Muscle layer of duodenum (tissue), 2 donors: ENCODE data around the gene MRPL37.
"Not testable (repeated sequence)": the region's sequence is repeated elsewhere in the genome, so short reads cannot be mapped to it uniquely, and the experiment has no call there.

Experiments used
- H3K27ac ChIP-seq: one replicate; pipeline ENCODE4 v1.7.0; 2013; ENCODE audit warnings: mild to moderate bottlenecking, low read length
- H3K27me3 ChIP-seq: one replicate; pipeline ENCODE4 v1.7.0; 2013; ENCODE audit warnings: low read depth, mild to moderate bottlenecking, control low read depth, low read length
- H3K36me3 ChIP-seq, 2 donors: one replicate each; pipeline ENCODE4 v1.7.0; 2013; ENCODE audit warnings: low read length in 2 of 2, control low read depth in 1 of 2, mild to moderate bottlenecking in 1 of 2; ENCODE audit not compliant: insufficient read depth in 2 of 2, control insufficient read depth in 1 of 2
- H3K4me1 ChIP-seq, 2 donors: one replicate each; pipeline ENCODE4 v1.7.0; 2013; ENCODE audit warnings: low read length in 2 of 2, mild to moderate bottlenecking in 2 of 2, control low read depth in 1 of 2, moderate library complexity in 1 of 2; ENCODE audit not compliant: insufficient read depth in 2 of 2, control insufficient read depth in 1 of 2
- H3K4me3 ChIP-seq, 2 donors: one replicate each; pipeline ENCODE4 v1.7.0; 2013; ENCODE audit warnings: low read length in 2 of 2, low read depth in 1 of 2, mild to moderate bottlenecking in 1 of 2
- H3K9me3 ChIP-seq, 2 donors: one replicate each; pipeline ENCODE4 v1.7.0; 2013; ENCODE audit warnings: low read length in 2 of 2, control low read depth in 1 of 2, mild to moderate bottlenecking in 1 of 2; ENCODE audit not compliant: control insufficient read depth in 1 of 2
- donor health status: healthy.

MRPL37 gene

GRCh38 chr1:54191525-54191924, 8.4 kb upstream of the MRPL37 start:
- Histone ChIP-seq H3K27ac (no peak overlapping the region), H3K27me3 (no peaks in the 10 kb centered on the region), H3K4me3 (no peak overlapping the region), H3K4me1 (no peaks in the 10 kb centered on the region), H3K36me3 (peaks cover 36 to 58% of the 10 kb centered on the region in 2 donors), H3K9me3 (no peaks in the 10 kb centered on the region)

- no peaks in the 10 kb centered on the region for H3K27me3 ChIP-seq
- peaks cover 31 to 46% of the 10 kb centered on the region in 2 donors for H3K36me3 ChIP-seq
- H3K27ac ChIP-seq, result no peak overlapping the region
- H3K4me1 ChIP-seq, result no peaks in the 10 kb centered on the region
- no peaks in the 10 kb centered on the region for H3K9me3 ChIP-seq
- no peak overlapping the region for H3K4me3 ChIP-seq
Measured at GRCh38 chr1:54193453-54193852, 6.5 kb upstream of the MRPL37 start.

- Histone ChIP-seq H3K9me3 (no peaks in the 10 kb centered on the region), H3K36me3 (peaks cover 11 to 21% of the 10 kb centered on the region in 2 donors), H3K27ac (peak overlapping the region; percentile 35), H3K27me3 (no peaks in the 10 kb centered on the region), H3K4me3 (peak overlapping the region; percentile 97 to 99), H3K4me1 (peaks cover 18 to 22% of the 10 kb centered on the region in 2 donors)
Measured at GRCh38 chr1:54199151-54199764, 709 bp upstream of the MRPL37 start.

- peaks cover 13 to 21% of the 10 kb centered on the region in 2 donors for H3K36me3 ChIP-seq
- H3K27ac ChIP-seq, result peak overlapping the region; percentile 60
- H3K9me3 ChIP-seq, result no peaks in the 10 kb centered on the region
- peak overlapping the region; percentile 97 to 99 for H3K4me3 ChIP-seq
- no peaks in the 10 kb centered on the region for H3K27me3 ChIP-seq
- peaks cover 18 to 22% of the 10 kb centered on the region in 2 donors for H3K4me1 ChIP-seq
Measured at GRCh38 chr1:54200519-54200997, 591 bp downstream of the MRPL37 start.

DNA sequence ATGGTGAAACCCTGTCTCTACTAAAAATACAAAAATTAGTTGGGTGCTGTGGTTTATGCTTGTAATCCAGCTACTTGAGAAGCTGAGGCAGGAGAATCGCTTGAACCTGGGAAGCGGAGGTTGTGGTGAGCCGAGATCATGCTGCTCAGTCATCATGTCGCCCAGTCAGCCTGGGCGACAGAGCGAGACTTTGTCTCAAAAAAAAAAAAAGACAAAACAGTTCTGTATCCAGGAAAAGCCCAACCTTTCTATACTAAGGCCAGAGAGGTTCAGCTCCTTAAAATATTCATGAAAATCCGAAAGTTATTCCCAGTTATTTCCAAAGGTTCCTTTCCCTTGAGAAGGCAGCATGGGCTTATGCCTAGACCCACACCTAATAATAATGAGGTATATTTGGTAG, 4.2 kb downstream of the MRPL37 start:
- Histone ChIP-seq H3K27me3 (no peaks in the 10 kb centered on the region), H3K27ac (no peak overlapping the region), H3K9me3 (no peaks in the 10 kb centered on the region), H3K4me1 (peaks cover 14 to 18% of the 10 kb centered on the region in 2 donors), H3K36me3 (peaks cover 30 to 47% of the 10 kb centered on the region in 2 donors), H3K4me3 (no peak overlapping the region)

GRCh38 chr1:54207287-54207686, 7.3 kb downstream of the MRPL37 start:
- no peak overlapping the region for H3K4me3 ChIP-seq
- H3K36me3 ChIP-seq, result peaks cover 52 to 76% of the 10 kb centered on the region in 2 donors
- H3K27ac ChIP-seq, result no peak overlapping the region
- no peaks in the 10 kb centered on the region for H3K4me1 ChIP-seq
- no peaks in the 10 kb centered on the region for H3K27me3 ChIP-seq
- H3K9me3 ChIP-seq, result no peaks in the 10 kb centered on the region

DNA sequence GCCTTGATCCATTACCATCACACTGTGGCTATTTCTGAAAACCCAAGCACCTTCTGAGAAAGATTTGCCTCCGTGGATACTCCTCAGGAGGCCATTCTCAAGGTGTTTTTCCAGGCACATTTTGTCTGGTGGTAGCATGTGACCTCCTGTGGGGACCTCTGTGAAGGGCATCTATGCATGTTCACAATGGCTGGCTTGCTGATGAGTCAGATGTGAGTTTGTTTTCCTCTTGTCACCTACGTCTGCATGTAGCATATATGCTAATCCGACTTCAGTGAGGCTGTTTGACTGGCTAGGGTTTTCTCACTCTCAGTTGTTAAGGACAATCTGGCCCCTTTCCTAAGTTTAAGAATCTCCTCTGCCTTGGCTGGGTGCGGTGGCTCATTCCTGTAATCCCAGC, 7.9 kb downstream of the MRPL37 start:
- H3K9me3 ChIP-seq, H3K4me1 ChIP-seq, H3K27ac ChIP-seq, H3K4me3 ChIP-seq, H3K27me3 ChIP-seq: not testable (repeated sequence)
- peaks cover 58 to 78% of the 10 kb centered on the region in 2 donors for H3K36me3 ChIP-seq

- Histone ChIP-seq H3K27me3 (no peaks in the 10 kb centered on the region), H3K36me3 (peaks cover 79 to 97% of the 10 kb centered on the region in 2 donors), H3K4me3 (no peak overlapping the region), H3K27ac (no peak overlapping the region), H3K4me1 (no peaks in the 10 kb centered on the region), H3K9me3 (no peaks in the 10 kb centered on the region)
Measured at GRCh38 chr1:54212872-54213271, 12.9 kb downstream of the MRPL37 start.

GRCh38 chr1:54215523-54215922, 15.6 kb downstream of the MRPL37 start:
- no peak overlapping the region for H3K4me3 ChIP-seq
- H3K9me3 ChIP-seq, result no peaks in the 10 kb centered on the region
- no peak overlapping the region for H3K27ac ChIP-seq
- no peaks in the 10 kb centered on the region for H3K27me3 ChIP-seq
- H3K4me1 ChIP-seq, result peaks cover 0 to 22% of the 10 kb centered on the region in 2 donors
- H3K36me3 ChIP-seq, result peaks cover 72 to 74% of the 10 kb centered on the region in 2 donors

GRCh38 chr1:54218883-54219687, 19.1 kb downstream of the MRPL37 start:
- H3K4me3 ChIP-seq, result no peak overlapping the region

DNA sequence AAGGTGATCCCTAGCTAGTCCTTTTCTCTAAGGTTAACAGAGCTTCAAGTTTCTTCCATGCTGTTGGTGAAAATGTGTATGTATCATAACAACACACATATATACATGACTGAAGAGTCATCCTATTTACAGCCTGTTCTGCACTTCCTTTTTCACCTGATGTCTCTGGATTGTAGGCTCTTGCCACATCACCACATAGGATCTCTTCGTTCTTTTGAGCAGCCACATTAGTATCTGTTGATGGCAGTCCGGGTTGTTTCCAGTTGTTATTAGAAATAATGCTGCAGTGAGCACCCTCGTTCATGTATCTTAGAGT, 19.7 kb downstream of the MRPL37 start:
- peaks cover 0 to 22% of the 10 kb centered on the region in 2 donors for H3K4me1 ChIP-seq
- H3K4me3 ChIP-seq, result no peak overlapping the region
- H3K36me3 ChIP-seq, result peaks cover 32 to 40% of the 10 kb centered on the region in 2 donors
- H3K9me3 ChIP-seq, result no peaks in the 10 kb centered on the region
- no peaks in the 10 kb centered on the region for H3K27me3 ChIP-seq
- H3K27ac ChIP-seq, result peak overlapping the region; percentile 18

More at GRCh38 chr1:54218883-54219687, 19.1 kb downstream of the MRPL37 start:
- Histone ChIP-seq H3K4me1 (peaks cover 0 to 22% of the 10 kb centered on the region in 2 donors), H3K27ac (peak overlapping the region; percentile 18), H3K9me3 (no peaks in the 10 kb centered on the region), H3K27me3 (no peaks in the 10 kb centered on the region), H3K36me3 (peaks cover 38 to 45% of the 10 kb centered on the region in 2 donors)
